ENCODE results near the gene THPO. TPM values are rescaled to one million over a fixed set of nuclear protein-coding genes. Genes with fewer than 3 reads are reported as not detected.

The THPO gene
- total and polyA plus RNA-seq, 9 of the 15 experiments (the other 6 are each of a cell fraction or from before 2014, with no cell fraction given) = 0.11 to 1.1 (median 0.35) TPM; not detected in 1

DNA sequence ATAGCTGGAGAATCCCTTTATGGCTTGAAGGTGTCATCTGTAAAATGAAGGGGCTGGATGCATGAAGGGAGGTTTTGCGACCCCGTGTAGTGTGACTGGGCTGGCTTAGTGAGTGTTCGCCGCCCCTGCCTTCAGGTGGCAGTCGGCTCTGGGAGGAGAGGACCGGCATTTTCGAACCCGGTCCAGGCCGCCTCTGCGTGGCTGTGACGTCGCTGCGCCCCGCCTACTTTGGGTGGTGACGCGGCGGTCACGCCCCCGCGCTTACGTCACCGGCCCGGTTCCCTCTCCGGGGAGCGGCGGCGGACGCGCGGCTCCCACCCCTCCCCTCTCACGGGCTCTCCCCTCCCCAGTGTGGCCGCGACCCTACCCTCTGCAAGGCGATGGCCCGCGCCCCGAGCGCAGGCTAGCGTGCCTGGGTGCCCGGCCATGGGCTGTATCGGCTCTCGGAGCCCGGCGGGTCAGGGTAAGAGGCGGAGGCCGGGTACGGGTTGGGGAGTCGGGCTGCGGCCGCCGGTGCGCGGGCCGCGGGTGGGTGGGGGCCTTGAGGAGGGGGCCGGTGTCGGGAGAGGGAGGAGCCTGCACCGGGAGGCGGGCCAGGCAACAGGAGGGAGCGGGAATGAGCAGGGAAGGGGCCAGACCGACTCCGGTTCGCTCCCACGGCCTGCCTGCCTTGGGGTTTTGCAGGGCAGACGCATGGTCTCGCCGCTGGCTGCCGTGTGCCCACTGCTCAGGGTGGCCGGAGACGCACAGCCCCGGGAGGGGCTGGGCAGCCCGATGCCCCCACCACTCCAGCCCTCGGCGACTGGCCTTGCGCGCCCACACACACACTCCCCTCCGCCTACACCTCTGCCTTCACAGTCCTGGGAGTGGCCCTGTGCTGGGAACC, 42.1 kb downstream of the THPO start:
- under 1% methylated on average over 26 of the region's 77 CpGs for WGBS (ENCODE audit: insufficient coverage, low coverage, missing lambda C conversion rate)
- peak; percentile 79 for ATAC-seq
- peak overlapping the region; percentile 80 for H3K4me2 ChIP-seq (ENCODE audit: insufficient read depth, low read length)
- H3K79me2 ChIP-seq (ENCODE audit: control insufficient read depth, insufficient read depth, low read length) = peaks cover 16% of the 10 kb centered on the region
- peak overlapping the region; percentile 83 for H3K27ac ChIP-seq (ENCODE audit: extremely low read depth, low read depth, low read length)
- peak overlapping the region; percentile 62 for H3K4me3 ChIP-seq
- peaks cover 51 to 62% of the 10 kb centered on the region in 2 experiments for H3K4me1 ChIP-seq (replicated peaks in 1 of 2; ENCODE audit: control insufficient read depth in 2 of 2, insufficient read depth in 2 of 2, low read length in 2 of 2)
- BruUV-seq (replicated peaks) = no TSS peak
- ChIA-PET CTCF (ENCODE audit: low intra/inter-chr PET ratio) (no interaction called here), POLR2A (interaction anchor here (0.6 to 1.9 kb wide), 7 partner anchors 9 to 24 kb away, joined by 3 to 8 read pairs (median 3); no protein-coding TSS in a partner anchor)
- H4K20me1 ChIP-seq (replicated peaks; ENCODE audit: control insufficient read depth, insufficient read depth, low read length) = peaks cover 24% of the 10 kb centered on the region
- intact Hi-C loops (cut with micrococcal nuclease) (no loop called here), in situ Hi-C loops (cut with MboI) (no loop called here)
- peaks cover 47% of the 10 kb centered on the region for H3K36me3 ChIP-seq (ENCODE audit: control insufficient read depth, insufficient read depth, low read length)
- H2AFZ ChIP-seq (ENCODE audit: low read depth, low read length) = peak overlapping the region; percentile 78
- H3K9ac ChIP-seq (ENCODE audit: insufficient read depth in 1 of 2, low read depth in 2 of 2, low read length in 2 of 2) = peak overlapping the region; percentile 70 to 98
- FAIRE-seq = peak; percentile 68
- no peaks in the 10 kb centered on the region for H3K9me3 ChIP-seq (replicated peaks; ENCODE audit: control insufficient read depth, insufficient read depth, low read depth, low read length)
- H3K27me3 ChIP-seq (ENCODE audit: control insufficient read depth in 2 of 2, insufficient read depth in 2 of 2, low read length in 2 of 2) = no peaks in the 10 kb centered on the region
- H3K9me1 ChIP-seq (ENCODE audit: control insufficient read depth, insufficient read depth, low read length) = peaks cover 11% of the 10 kb centered on the region
- DNase-seq (ENCODE audit: extremely low read depth in 1 of 4, low spot score in 3 of 4) = peak; percentile 91 to 92 (median 92)
- TF ChIP-seq SIN3B (IDR thresholded peaks at IDR 0.05; ENCODE audit: low read depth) (no peak), ZNF431 (CRISPR knock-in tag; IDR thresholded peaks at IDR 0.05) (0 out of 2 replicates have a peak, but pooled peaks have one; percentile 40), CHD1 (IDR thresholded peaks at IDR 0.05; ENCODE audit: low read length) (peak; percentile 51), RBM34 (IDR thresholded peaks at IDR 0.05; ENCODE audit: borderline replicate concordance, insufficient read depth, low read length) (no peak), TAF7 (tag; IDR thresholded peaks at IDR 0.05) (no peak), HBP1 (CRISPR knock-in tag; IDR thresholded peaks at IDR 0.05) (0 out of 2 replicates have a peak, but pooled peaks have one; percentile 84), MYC (IDR thresholded peaks at IDR 0.05; ENCODE audit: low read depth, low read length) (no peak; the same call in 1 of the 2 replicates), MYC (CRISPR knock-in tag; IDR thresholded peaks at IDR 0.05; ENCODE audit: borderline replicate concordance, low read depth) (peak; percentile 51; the same call in 1 of the 2 replicates), LARP7 (IDR thresholded peaks at IDR 0.05) (no peak), ETS2 (tag; IDR thresholded peaks at IDR 0.05; ENCODE audit: borderline replicate concordance, poor library complexity, severe bottlenecking) (no peak), NFXL1 (CRISPR knock-in tag; IDR thresholded peaks at IDR 0.05) (no peak), ZEB2 (IDR thresholded peaks at IDR 0.05) (no peak), SIX5 (IDR thresholded peaks at IDR 0.05; ENCODE audit: borderline replicate concordance in 1 of 2, insufficient read depth in 1 of 2, low read depth in 1 of 2, low read length in 2 of 2) (no peak), RAD51 (IDR thresholded peaks at IDR 0.05; ENCODE audit: borderline replicate concordance, low read depth) (peak; percentile 47; the same call in 1 of the 2 replicates), THRAP3 (IDR thresholded peaks at IDR 0.05; ENCODE audit: borderline replicate concordance) (no peak), GMEB1 (CRISPR knock-in tag; IDR thresholded peaks at IDR 0.05) (no peak)
- TF ChIP-seq, protein P1, sequence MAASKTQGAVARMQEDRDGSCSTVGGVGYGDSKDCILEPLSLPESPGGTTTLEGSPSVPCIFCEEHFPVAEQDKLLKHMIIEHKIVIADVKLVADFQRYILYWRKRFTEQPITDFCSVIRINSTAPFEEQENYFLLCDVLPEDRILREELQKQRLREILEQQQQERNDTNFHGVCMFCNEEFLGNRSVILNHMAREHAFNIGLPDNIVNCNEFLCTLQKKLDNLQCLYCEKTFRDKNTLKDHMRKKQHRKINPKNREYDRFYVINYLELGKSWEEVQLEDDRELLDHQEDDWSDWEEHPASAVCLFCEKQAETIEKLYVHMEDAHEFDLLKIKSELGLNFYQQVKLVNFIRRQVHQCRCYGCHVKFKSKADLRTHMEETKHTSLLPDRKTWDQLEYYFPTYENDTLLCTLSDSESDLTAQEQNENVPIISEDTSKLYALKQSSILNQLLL (CRISPR knock-in tag; IDR thresholded peaks at IDR 0.05; ENCODE audit: borderline replicate concordance) = no peak

All from K562 (cell line).